ENCODE data around the gene CD82.

DNA sequence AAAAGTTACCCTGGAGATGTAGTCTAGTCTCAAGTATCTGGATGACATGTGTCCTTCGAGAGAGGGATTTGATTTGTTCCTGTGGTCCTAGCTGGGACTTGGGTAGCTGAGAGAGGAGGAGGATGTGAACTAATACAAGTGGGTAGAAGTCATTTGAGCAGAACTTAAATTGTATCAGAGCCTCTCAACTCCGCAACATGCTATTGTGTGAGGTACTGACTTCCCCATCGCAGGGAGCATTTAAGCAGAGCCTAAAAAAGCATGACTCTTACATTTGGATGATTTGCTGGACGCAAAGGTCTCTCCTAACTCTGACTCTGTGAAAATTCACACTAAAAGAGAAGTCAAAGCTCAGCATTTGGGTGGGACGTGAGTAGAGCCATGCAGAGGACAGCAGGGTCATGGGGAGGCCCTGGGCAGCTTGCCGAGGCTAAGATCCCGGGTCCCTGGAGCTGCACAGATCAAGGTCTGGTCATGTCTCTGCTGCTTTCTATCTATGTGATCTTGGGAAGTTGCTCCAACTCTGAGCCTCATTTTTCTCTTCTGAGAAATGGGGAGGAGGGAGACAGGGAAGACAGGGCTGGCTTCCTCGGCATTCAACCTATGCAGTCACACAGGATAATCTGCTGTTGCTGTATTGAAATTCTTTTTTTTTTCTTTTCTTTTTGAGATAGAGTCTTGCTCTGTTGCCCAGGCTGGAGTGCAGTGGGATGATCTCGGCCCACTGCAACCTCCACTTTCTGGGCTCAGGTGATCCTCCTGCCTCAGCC lies 44.9 kb downstream of the CD82 start:
- TF ChIP-seq PAX5 (IDR thresholded peaks at IDR 0.05; ENCODE audit: insufficient read depth, low read length, severe bottlenecking), result no peak
- TF ChIP-seq POLR2AphosphoS5 (IDR thresholded peaks at IDR 0.05; ENCODE audit: low read depth, low read length), result no peak
- no peak for TF ChIP-seq POLR2A (IDR thresholded peaks at IDR 0.05; ENCODE audit: low read depth, low read length)
- TF ChIP-seq POU2F2 (IDR thresholded peaks at IDR 0.05; ENCODE audit: low read depth, low read length), result no peak
- TF ChIP-seq SPI1 (IDR thresholded peaks at IDR 0.05; ENCODE audit: low read depth, low read length), result no peak
- TF ChIP-seq TAF1 (IDR thresholded peaks at IDR 0.05; ENCODE audit: low read depth, low read length), result no peak
